Amygdala (tissue), 56 donors: Measurements from ENCODE around the gene KRT32.
"Not testable (repeated sequence)": the region's sequence is repeated elsewhere in the genome, so short reads cannot be mapped to it uniquely, and the experiment has no call there.

Source experiments
- DNase-seq, 56 donors: peaks; one replicate each; lab custom pipeline; 2025; lab: John Stamatoyannopoulos, UW

The KRT32 gene

GRCh38 chr17:41434005-41434404 is 33.2 kb downstream of the KRT32 start:
- no peak for DNase-seq

DNA sequence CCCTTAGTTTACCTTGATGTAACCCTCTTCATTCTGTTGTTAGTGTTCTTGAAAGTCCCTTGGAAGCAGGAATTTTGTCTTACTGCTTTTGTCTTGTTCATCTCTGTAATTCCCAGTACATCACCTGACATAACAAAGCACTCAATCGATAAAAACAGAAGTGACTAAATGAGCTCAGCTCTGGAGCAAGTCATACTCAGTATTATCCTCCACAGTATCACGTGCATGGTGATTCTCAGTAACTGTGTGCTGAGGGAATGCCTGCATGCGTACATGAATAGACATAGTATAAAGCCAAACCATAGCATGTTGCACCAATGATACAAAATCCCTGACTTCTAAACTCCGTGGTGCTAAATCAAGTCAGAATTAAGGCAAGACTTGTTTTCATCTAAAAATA is 33.6 kb downstream of the KRT32 start:
- DNase-seq, result no peak

DNA sequence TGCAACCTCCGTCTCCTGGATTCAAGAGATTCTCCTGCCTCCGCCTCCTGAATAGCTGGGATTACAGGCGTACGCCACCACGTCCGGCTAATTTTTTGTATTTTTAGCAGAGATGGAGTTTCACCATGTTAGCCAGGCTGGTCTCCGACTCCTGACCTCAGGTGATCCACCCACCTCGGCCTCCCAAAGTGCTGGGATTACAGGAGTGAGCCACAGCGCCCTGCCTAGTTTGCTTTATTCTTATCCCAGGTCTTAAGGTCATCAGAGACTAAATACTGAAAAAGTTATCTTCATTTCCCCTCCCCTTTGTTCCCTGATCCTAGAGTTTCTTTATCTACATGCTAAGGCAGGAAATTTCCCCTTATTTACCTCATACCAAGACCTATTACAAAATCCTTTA is 36.8 kb downstream of the KRT32 start:
- not testable (repeated sequence) for DNase-seq

DNA sequence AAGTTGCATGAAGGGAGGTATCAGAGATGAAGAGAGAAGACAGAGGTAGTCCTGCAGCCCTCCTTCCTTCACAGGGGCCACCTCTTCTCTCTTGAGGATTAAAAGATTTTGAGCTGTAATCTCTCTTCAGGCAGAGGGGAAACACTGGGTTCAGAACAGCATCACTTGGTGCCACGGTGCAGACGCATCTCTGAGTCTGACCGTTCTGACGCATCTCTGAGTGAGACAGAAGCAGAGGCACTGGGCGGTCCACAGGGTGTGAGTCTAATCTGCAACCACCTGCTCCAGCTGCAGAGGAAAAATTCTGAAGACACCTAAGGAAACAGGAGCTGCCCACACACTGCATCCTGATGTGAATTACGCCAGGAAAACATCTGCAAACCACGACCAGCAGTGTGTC is 37.5 kb downstream of the KRT32 start:
- DNase-seq, result no peak

- no peak for DNase-seq
These were observed 38.4 kb downstream of the KRT32 start for GRCh38 chr17:41428591-41429291.

GRCh38 chr17:41424111-41424635 is 43.0 kb downstream of the KRT32 start, which contains the start of gene KRT37:
KRT37 (minus strand) TSS chr17:41424585; CDS start chr17:41424523, 62 bp downstream.
- DNase-seq, result no peak

DNA sequence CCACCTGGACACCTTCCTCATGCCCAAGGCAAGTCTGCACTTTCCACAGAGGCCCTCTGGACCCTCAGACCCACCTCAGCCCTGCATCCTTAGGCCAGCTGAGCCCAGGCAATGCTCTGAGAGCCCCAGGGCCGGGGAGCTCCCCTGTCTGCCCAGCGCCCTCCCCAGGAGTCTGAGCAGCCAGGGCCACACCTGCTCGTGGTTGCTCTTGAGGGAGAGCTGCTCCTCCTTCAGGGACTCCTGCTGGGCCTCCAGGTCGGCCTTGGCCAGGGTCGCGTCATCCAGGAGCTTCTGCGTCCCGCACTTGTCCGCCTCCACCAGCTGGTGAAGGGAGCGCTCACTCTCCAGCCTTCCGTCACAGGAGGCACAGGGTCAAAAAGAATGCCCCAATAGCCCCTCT is 44.6 kb downstream of the KRT32 start:
- not testable (repeated sequence) for DNase-seq

- DNase-seq, result no peak
These were observed 45.6 kb downstream of the KRT32 start for GRCh38 chr17:41421617-41422016.

GRCh38 chr17:41421116-41421515 is 46.1 kb downstream of the KRT32 start:
- DNase-seq, result no peak

DNA sequence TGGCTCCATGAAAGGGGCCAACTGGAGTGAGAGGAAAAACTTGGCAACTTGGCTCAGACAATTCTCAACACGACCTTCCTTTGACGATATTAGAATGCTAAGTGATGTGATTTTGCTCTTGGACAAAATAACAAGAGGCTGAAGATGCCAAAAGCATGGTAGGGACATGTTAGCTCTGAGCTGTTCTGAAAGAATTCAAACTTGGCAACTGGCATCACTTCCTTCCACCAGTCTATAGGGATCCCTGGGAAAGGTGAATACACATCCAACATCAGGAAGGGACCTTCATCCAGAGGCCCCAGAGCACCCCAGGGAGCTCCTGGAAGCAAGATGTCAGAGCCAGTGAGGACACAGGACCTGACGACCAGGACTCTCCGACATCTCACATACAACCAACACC is 47.1 kb downstream of the KRT32 start:
- DNase-seq, result no peak

GRCh38 chr17:41419716-41420115 is 47.5 kb downstream of the KRT32 start:
- DNase-seq, result no peak

DNA sequence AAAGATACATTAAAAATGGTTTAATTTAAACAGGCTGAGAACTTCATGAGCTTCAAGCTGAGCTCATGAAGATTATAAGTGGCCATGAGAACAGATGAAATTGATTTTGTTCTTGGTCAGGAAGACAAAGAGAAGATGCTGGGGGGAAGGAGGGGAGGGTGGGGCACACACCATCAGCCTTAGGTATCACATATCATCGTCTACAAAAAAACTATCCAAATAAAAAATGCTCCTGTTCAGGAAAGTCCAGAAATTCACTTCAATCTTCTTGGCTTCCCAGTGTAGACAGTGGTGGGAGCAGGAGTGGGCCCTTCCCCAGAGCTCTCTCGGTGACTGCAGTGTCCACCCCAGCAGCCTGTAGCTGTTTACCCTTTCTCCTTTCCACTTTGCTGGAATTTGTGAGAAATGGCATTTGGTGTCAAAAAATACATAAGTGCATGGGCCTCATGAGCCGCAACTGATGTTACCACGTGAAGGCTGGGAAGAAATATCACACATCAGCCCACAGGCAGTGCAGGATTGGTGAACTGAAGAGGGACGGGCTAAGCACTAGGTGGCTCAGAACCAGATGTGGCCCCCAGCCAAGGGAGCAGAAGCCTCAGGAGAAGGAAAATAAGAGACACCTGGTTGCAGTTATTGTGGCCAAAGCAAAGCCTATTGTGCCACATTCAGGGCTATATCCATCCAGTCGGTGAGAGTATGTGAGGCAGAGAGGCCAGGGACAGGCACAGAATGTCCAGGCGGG is 48.9 kb downstream of the KRT32 start:
- no peak for DNase-seq

DNA sequence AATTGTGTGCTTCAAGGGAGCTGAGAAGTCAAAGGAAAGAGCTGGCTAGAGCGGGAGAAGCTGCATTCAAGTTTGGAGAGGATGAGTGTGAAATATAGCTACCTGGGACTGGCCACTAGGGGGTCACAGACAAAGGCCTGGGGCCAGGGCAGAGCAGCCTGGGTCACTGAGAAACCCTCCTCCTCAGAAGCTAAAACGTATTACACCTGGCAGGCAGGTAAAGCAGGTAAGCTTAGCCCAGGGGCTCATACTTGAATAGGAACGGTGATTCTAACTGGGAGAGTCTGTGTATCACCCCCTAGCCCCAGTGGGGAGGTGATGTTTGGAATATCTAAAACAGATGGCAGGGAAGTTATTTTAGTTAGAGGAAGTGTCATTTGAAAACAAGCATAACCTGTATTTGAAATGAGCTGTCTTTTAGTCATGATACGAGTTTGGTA is 49.6 kb downstream of the KRT32 start:
- no peak for DNase-seq

DNA sequence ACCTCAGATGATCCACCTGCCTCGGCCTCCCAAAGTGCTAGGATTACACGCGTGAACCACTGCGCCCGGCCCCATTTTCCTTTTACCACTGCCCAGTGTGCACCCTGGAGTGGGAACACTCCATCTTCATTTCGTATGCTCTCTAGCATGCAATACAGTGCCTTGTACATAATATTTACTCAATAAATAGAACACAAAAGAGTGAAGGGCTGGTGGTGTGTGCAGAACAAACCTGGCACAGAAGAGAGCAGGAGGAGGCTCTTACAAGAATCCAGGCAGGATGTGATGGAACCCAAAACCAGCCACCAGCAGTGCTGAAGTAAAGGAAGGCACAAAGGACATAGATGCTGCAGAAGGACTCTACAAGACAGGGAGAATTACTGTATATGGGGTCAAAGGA is 50.1 kb downstream of the KRT32 start:
- no peak for DNase-seq

DNA sequence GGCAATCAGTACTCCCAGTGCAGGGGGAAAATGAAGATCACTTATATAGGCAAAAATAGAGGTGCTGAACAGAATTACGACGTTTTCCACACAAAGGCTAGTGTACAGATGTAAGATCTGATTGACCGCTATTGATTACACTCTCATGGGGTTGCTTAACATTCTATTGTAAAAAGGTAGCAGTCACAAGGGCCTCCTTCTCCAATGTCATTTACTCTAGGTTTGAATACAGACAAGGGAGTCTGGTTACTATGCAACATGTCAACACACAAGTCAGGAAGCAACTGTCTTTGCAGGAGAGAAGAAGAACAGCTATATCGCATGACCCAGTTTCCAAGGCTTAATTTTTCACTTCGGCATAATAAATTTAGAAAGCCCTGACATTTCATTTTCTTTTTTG is 50.7 kb downstream of the KRT32 start:
- DNase-seq, result no peak

GRCh38 chr17:41415833-41416335 is 51.3 kb downstream of the KRT32 start:
- no peak for DNase-seq

- DNase-seq, result no peak
These were observed 51.8 kb downstream of the KRT32 start for GRCh38 chr17:41415411-41415810.

- no peak for DNase-seq
These were observed 53.2 kb downstream of the KRT32 start for GRCh38 chr17:41413982-41414381.

DNA sequence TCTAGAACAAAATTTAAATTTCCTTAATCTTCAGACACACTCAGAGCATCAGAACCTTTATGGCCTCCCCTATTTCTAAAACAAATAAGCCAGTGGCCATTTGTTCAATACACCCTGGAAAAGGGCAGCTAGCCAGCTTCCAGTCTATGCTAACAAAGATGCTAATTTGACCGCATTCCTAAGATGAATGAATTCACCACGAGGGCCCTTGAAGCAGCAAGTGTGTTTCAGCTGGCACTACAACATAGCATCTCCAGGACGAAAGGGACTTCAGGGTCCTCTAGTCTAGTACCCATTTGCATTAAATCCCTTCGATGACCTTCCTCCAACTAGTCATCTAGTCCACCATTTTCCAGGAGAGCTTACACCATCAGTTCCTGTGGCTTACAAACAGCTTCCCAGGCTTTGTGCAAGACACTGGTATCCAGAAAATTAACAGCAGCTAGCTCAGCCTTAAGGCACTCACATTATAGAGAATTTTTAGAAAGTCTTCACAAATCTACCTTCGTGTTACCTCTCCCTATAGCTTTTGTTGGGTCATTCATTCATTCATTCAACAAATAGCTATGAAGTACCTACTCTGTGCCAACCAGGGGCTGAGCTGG is 53.7 kb downstream of the KRT32 start:
- peak in 1 of 56 donors; percentile 14 for DNase-seq

- no peak for DNase-seq
These were observed 55.9 kb downstream of the KRT32 start for GRCh38 chr17:41411072-41411840.
